ENCODE measurements around the gene MAPKAPK2. TPM values are rescaled to one million over a fixed set of nuclear protein-coding genes. Genes with fewer than 3 reads are reported as not detected.
A peak's percentile ranks its signal among the peaks of the same experiment; 100 is the strongest.

Gene MAPKAPK2
- total and polyA plus RNA-seq, 2 of the 13 experiments (the other 11 are each of a cell fraction or from before 2014, with no cell fraction given), result 16.6 to 34.0 TPM

GRCh38 chr1:206635080-206635977 lies 49.4 kb upstream of the MAPKAPK2 start, which contains the start of gene DYRK3 (continued):
- no peak for TF ChIP-seq RERE (CRISPR knock-in tag; IDR thresholded peaks at IDR 0.05; ENCODE audit: low read depth)
- peak; percentile 80; the same call in 1 of the 2 replicates for TF ChIP-seq ZSCAN30 (CRISPR knock-in tag; IDR thresholded peaks at IDR 0.05)
- TF ChIP-seq ZNF468 (CRISPR knock-in tag; IDR thresholded peaks at IDR 0.05), result no peak
- no peak for TF ChIP-seq ZNF503 (CRISPR knock-in tag; IDR thresholded peaks at IDR 0.05)
- peak; percentile 48; the same call in 1 of the 2 replicates for TF ChIP-seq ZNF138 (CRISPR knock-in tag; IDR thresholded peaks at IDR 0.05; ENCODE audit: low read depth)
- no peak for TF ChIP-seq ELF4 (CRISPR knock-in tag; IDR thresholded peaks at IDR 0.05; ENCODE audit: borderline replicate concordance)
- TF ChIP-seq ELF1 (CRISPR knock-in tag; IDR thresholded peaks at IDR 0.05), result no peak
- no peak for TF ChIP-seq SRF (IDR thresholded peaks at IDR 0.05; ENCODE audit: low read depth, low read length)
- peak; percentile 30; the same call in 1 of the 2 replicates for TF ChIP-seq IRF2 (CRISPR knock-in tag; IDR thresholded peaks at IDR 0.05)
- TF ChIP-seq KDM1A (CRISPR knock-in tag; IDR thresholded peaks at IDR 0.05), result no peak
- TF ChIP-seq FOXO4 (CRISPR knock-in tag; conservative IDR thresholded peaks at IDR 0.05), result no peak
- TF ChIP-seq DNMT3B (CRISPR knock-in tag; conservative IDR thresholded peaks at IDR 0.05), result no peak
- TF ChIP-seq TFE3 (CRISPR knock-in tag; IDR thresholded peaks at IDR 0.05), result peak; percentile 37; the same call in 1 of the 2 replicates
- TF ChIP-seq NFIC (IDR thresholded peaks at IDR 0.05; ENCODE audit: low read length), result no peak
- TF ChIP-seq HINFP (CRISPR knock-in tag; IDR thresholded peaks at IDR 0.05; ENCODE audit: low read depth), result peak; percentile 75; the same call in 1 of the 2 replicates
- TF ChIP-seq ZNF75D (CRISPR knock-in tag; IDR thresholded peaks at IDR 0.05; ENCODE audit: borderline replicate concordance), result 0 out of 2 replicates have a peak, but pooled peaks have one; percentile 52
- peak; percentile 75 for TF ChIP-seq TBX2 (CRISPR knock-in tag; IDR thresholded peaks at IDR 0.05; ENCODE audit: borderline replicate concordance)
